GM18873 (cell line): Measurements from ENCODE around the gene CTAGE8.
"Not testable (repeated sequence)": the region's sequence is repeated elsewhere in the genome, so short reads cannot be mapped to it uniquely, and the experiment has no call there.

Experiments
- ATAC-seq: cut with Tn5 transposase; IDR thresholded peaks from one replicate; pipeline ENCODE4 v1.9.1; 2021; ENCODE audit warnings: mild to moderate bottlenecking, moderate library complexity, moderate number of reproducible peaks; ENCODE audit not compliant: unreplicated experiment, low FRiP score

CTAGE8 gene, protein sequence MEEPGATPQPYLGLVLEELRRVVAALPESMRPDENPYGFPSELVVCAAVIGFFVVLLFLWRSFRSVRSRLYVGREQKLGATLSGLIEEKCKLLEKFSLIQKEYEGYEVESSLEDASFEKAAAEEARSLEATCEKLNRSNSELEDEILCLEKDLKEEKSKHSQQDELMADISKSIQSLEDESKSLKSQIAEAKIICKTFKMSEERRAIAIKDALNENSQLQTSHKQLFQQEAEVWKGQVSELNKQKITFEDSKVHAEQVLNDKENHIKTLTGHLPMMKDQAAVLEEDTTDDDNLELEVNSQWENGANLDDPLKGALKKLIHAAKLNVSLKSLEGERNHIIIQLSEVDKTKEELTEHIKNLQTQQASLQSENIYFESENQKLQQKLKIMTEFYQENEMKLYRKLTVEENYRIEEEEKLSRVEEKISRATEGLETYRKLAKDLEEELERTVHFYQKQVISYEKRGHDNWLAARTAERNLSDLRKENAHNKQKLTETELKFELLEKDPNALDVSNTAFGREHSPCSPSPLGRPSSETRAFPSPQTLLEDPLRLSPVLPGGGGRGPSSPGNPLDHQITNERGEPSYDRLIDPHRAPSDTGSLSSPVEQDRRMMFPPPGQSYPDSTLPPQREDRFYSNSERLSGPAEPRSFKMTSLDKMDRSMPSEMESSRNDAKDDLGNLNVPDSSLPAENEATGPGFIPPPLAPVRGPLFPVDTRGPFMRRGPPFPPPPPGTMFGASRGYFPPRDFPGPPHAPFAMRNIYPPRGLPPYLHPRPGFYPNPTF

DNA sequence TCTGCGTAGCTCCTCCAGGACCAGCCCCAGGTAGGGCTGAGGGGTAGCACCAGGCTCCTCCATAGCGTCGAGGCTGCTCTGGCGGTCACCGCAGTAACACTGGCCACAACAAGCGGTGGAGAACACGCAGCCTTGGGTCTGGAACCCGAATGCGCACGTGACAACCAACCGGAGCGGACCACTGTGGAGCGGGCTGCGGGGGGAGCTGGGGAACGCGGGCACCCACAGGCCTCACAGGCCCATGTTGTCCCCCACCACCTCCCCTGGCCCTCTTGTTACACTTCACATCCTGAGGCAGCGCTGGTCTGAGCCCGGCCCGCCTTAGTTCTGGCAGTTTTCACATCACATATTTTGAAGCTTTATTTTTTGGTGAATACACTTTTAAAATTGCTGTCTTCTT, at the start of gene CTAGE8:
TSS of gene CTAGE8 (minus strand) at position 101 of the 400 bp plus-strand sequence. CDS start at position 63, 38 bp downstream.
- ATAC-seq = not testable (repeated sequence)

DNA sequence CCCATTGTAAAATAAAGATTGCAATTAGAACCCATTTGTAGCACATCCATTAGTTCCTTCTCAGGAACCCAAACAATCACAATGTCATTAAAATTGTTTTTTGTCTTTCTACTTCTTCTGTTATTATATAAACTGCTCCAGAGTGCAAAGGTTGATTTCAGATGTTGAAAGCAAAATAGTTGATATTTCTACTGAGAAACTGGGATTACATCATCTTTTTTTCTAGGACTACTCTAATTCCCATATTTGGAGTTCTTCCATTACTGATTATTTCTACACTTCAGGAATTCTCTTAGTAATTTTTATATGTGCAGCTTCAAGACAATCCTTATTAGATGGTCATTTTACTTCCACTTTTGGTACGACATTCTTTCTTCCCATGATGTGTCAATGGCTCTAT, 48.4 kb upstream of the CTAGE8 start:
- ATAC-seq = not testable (repeated sequence)

DNA sequence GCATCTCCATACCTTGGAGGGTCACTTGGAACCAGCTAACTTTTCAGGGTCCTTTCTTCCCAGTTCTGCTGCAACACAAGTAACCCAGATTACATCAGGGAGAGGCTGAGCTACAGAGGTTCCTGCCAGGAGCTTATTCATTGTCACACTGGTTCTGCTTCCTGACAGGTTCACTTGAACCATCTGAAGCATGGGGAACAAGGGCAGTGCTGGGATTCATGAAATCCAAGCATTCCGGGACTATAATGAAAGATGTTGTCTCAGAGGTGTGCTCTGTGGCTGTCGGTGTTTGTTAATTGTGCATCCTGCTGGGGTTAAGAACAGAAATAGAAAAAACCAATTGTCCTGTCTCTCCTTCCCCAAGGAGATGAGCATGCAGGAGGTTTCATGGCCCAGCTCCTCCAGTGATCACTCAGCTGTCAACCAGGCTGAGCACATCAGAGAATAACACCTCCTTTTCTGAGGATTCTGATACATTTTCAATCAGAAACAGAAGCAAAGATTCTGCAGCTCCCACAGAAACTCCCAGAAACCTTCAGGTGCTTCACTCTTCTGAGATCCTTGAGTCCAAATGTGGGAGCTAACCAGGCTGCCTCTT, 42.9 kb upstream of the CTAGE8 start, which contains the start of gene OR2A1:
TSS of gene OR2A1 (plus strand) at position 548 of the 598 bp plus-strand sequence. CDS start 5,706 bp downstream, outside the sequence.
- ATAC-seq = not testable (repeated sequence)

DNA sequence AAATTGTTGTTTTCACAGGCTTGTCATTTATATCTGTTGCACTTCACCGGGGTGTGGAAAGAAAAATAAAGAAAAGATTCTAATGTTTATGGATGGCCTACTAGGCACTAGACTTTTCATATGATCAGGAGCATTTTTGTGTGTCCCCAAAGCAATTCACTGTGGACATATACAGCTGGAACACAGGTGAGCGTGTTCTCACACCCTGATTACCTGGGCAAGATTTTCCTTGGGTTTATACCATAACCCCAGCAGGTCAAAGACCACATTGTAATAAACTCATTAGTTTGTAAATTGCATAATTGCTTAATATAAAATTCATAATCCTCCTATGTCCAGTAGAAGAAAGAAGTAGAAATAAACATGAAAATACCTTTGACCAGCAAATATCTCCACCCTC, 42.1 kb upstream of the CTAGE8 start:
- not testable (repeated sequence) for ATAC-seq

DNA sequence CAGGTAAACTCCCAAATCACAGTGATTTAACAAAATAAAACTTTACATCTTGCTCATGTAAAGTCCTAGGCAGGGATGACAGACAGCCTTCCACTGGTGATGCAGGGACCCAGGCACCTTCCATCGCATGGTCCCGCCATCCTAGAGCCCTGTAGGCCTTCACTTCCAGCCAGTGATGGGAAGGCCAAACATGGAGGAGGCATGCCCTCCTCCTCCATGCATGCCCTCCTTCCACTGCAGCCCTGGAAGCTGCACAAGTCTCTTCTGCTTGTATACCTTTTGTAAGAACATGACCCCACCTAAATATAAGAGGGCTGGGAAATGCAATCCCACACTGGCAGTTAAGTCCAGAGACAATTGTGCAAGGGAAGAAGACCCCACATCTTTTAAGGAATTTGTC, 40.6 kb upstream of the CTAGE8 start:
- ATAC-seq = not testable (repeated sequence)

DNA sequence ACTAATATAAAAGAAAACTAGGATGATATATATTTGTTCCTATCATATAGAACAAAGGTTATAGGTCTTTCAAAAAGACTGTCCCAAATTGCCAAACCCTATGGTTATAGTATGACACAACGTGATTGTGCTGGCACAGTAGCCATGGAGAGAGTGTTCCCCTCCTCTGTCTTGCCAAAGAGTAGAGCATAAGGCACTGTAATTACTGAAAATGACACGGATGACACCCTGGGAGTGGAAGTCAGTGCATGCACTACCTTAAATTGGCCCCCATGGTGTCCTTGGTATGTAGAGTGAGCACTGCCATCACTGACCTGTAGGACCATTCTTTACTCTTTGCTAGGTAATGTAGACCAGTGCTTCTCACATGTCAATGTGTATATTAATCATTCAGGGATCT, 36.1 kb upstream of the CTAGE8 start:
- ATAC-seq = not testable (repeated sequence)

DNA sequence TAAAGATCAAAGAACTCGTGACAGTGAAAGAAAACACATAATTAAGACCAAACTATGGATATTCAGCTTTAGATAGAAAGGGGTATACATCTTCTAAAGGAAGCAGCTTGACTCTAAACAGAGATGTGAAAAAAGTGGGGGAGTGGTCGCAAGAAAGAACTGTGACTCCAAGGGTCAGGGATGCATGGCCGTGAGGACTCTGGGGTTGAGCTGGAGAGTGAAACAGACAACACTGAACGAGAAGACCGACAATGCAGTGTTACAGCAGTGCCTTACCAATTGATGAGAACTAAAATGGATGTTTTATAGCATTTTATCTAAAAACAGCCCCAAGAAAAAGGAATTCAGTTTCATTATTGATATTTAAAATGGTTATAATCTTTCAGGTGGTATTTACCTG, 34.5 kb upstream of the CTAGE8 start:
- not testable (repeated sequence) for ATAC-seq

DNA sequence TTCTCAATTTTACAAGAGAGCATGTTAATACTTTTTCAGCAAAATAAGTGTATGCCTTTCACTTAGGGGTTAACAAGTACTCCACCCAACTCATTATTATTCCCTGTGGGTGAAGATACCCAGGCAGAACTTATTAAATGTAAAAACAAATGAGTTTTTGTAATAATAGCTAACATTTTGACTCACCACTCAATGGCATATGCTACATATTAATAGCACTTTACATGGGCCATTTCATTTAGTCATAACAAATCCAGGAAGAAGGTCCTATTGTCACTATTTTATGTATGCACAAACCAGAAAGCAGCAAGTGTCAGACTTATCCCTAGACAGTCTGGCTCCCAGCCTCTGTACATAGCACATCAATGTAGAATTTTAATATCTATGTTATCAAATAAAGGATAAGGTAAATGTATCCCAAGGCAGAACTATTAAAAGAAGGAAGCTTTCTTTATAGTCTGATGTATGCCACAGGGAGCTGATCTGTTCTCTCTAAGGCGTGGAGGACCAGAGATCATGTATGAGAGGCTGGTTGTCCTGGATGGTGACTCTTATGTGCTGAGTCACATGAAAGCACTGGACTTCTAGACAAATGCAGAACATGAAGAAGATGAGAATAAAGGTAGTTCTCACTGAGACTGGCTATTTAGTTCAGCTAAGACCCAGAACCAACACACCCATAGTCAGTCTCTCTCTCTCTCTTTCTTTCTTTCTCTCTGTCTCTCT, 33.7 kb upstream of the CTAGE8 start:
- not testable (repeated sequence) for ATAC-seq

DNA sequence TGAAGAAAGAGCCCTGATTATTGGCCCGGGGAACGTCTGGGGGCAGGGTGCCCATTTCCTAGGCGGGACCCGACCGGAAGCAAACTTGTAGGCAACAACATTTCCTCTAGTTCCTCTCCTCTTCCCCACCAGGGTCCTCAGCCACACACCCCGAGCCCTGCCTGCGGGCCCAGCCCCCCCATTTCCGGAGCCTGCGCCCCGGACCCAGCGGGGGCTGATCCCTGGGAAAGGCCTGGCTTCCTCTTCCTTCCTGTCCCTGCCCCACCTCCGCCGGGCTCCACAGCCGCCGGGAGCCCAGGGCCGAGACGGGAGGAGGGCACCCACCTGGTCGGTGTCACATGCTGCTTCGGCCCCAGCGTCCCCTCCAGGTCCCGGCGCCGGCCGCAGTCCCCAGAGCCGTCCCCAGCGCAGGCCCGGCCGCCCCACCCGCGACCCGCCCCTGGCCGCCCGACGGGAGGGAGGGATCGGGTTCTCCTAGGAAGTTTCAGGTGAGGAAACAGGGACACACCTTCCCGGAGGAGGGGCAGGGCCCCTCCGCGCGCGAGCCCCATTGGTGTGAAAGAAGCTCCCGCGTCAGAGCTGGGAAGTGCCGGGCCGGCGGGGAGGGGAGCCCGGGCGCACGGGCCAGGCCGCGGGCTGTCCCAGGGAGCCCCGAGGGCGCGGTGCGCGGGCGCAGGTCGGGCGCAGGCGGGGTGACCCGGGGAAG, 24.9 kb upstream of the CTAGE8 start:
- peak; percentile 53 for ATAC-seq

DNA sequence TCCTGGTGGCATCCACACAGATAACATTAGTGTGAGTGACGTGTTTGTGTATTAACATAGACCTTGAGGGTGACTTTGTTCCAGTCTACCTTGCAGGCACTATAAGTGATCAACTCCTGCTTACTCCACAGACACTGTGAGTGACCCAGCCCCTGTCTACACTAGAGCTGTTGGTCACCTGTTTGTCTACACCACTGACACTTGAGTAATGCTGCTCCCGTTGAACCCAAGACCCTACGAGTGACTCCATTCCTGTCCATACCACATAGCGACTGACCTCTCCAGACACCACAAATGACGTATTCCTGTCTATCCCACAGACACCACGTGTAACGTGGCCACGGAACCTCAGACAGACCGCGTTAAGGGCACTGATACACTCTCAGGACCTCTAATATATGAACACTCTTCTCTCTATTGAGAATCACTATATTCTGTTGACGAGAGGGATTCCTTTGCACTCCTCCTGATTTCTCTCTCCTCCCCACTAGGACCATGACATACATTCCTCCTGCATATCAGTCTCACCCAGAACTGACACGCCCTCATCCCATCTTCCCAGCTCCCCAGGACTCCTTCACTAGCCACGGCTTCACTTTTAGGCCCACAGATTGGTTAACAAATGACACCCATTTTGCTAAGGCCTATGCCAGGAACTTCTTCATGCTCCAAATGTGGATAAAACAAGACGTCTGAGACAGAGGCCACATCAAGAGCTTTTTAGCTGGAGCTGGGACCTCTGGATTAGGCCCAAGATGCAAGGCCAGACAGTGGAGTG, 23.5 kb upstream of the CTAGE8 start:
- not testable (repeated sequence) for ATAC-seq

DNA sequence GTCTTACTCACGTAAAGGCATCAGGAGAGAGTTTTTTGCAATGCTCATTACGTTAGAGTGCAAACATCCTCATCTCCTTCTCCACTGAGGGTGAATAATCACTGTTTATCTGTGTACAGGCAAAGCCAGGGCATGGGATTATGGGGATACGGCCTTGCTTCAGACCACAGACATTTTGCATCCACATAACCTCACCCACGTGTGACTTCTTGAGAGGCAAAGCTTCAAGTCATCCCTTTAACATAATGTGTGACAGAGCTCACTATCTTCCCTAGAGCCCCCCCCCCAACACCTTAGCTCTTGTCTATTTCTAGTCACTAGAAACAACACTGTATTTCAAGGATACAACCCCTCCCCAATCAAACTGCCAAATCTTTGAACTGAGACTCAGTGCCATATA, 22.5 kb upstream of the CTAGE8 start:
- ATAC-seq = not testable (repeated sequence)

DNA sequence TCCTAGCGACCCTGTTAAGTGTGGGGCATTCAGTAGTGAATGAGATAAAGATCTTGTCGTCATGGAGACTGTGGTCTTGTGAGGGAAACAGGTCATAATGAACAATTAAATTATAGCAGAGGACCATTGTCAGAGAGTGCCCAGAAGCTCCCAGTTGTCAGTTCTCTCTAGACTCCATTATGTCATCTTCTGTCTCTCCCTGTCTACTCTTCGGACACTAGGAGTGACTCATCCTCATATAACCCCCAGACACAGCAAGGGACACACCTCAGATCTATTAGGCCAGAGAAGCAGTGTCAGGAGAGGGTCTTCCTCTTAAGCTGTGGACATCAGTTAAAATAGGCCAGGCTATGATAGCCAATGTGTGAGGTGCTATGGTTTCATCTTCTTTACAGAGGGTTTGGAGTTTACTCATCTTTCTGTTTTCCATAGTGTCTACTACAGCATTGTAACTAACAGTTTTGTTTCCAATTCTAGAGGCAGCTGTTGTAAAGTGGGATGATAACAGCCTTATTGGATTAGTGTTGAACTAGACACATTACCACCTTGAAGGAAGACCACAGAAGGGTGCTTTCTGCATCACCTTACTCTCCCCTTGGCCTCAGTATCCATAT, 18.2 kb upstream of the CTAGE8 start:
- ATAC-seq = not testable (repeated sequence)

DNA sequence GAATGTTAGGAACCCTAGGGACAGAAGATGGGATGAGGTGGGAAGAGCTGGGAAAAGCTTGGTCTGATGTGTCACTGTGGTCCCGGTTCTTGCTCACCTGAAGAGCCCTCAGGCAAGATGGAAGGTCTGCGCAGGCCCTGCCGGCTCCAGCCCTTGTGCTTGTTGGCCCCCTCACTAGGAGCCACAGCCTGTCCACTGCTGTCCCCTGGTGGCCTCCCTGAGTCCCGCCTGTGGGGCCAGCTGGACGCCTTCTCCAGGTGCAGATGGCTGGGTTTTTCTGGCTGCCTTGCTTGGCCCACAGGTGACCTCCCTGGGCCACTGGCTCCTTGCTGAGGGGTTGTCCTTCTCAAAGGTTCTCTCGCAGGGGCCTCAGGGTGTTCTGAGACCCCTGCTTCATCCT, 14.6 kb upstream of the CTAGE8 start:
- ATAC-seq = not testable (repeated sequence)

DNA sequence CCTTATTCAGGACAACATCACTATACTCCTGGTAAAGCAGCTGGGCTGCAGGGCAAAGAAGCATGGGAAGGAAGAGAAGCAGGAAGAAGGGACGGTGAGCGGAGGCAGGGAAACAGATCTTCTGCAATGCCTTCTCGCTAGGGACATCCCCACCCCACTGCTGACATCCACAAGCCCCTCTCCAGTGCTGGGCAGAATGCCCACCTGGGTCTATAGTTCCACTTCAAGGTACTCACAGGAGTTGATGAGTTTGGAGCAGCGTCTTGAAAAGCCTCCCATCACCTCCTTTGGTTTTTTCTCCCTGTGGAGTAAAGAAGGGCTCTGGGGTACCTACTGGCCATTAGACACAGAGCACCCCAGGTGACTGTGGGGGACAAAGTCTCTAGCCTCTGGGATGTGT, 13.4 kb upstream of the CTAGE8 start:
- ATAC-seq = not testable (repeated sequence)

DNA sequence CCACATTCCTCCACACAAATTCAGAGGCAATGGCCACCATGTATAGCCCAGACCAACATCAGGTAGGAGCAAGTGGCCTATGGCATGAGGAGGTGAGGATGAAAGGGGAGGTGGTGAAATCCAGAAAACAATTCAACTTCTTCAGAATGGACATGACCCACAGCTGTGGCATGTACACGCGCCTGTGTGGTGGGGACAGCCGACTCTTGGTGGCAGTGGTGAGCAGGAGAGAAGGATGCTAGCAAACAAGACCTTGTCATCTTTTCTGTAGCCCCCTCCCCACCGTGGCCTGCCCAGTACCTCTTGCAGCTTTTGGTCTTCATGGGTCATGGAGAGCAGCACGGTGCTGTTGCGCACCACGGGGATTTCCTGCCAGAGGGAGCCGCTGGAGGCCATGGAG, 12.9 kb upstream of the CTAGE8 start:
- ATAC-seq = not testable (repeated sequence)

DNA sequence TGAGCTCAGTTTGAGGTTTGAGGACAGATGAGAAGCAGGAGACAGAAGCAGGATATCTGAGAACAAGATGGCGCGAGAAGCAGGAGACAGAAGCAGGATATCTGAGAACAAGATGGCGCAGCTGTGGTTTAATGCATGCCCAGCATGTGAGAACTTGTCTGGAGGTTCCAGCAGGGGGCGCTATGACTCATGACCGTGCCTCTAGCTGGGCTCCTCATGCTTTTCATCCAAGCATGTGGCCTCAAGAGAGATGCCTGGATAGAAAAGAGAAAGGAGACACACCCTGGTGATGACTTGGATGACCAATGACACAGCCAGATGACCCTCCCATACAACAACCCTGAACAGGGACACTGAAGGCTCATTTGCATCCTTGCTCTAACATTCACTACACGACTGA, 10.9 kb upstream of the CTAGE8 start:
- not testable (repeated sequence) for ATAC-seq

DNA sequence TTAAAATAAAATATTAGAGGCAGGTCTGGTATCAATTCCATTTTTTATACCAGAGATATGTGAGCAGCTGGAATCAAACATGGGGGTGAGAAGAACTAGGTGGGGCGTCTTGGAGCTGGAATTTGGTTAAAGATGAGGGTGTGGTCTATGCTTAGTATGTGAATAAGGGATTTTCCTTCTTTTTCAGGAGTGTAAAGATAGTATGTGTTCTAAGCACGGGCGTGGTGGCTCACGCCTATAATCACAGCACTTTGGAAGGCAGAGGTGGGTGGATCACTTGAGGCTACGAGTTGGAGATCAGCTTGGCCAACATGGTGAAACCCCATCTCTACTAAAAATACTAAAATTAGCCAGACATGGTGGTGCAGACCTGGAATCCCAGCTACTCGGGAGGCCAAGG, 6.2 kb upstream of the CTAGE8 start:
- ATAC-seq = not testable (repeated sequence)

DNA sequence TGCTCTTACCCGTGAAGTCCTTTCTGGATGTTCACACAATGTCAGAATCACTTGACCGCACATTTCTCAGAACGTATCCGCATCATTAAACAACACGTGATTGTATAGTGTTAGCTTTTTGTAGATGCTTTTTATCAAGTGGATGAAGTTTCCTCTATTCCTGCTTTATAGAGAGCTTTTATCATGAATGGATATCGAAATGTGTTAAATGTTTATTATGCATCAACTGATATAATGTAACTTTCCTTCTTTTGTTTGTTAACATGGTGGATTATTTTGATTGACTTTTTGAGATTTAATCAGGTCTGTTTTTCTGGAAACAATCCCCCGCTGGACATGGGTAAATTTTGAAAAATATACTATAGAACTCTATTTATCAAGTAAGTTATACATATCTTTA, 4.4 kb downstream of the CTAGE8 start, which contains the start of gene OR2A7:
TSS of gene OR2A7 (minus strand) at position 101 of the 400 bp plus-strand sequence. CDS start 5,164 bp downstream, outside the sequence.
- not testable (repeated sequence) for ATAC-seq
